ENCODE measurements around the gene PCGF1. TPM values are rescaled to one million over a fixed set of nuclear protein-coding genes. Genes with fewer than 3 reads are reported as not detected.

PCGF1 gene
- total RNA-seq, 1 experiment from 2014 or later: 30.5 TPM

- DNase-seq: peak; percentile 42 to 71
- no peaks in the 10 kb centered on the region for H3K36me3 ChIP-seq
- no peaks in the 10 kb centered on the region for H3K27me3 ChIP-seq
- H3K4me3 ChIP-seq: peak overlapping the region; percentile 55
- peaks cover 18% of the 10 kb centered on the region for H3K4me1 ChIP-seq
- H3K27ac ChIP-seq: no peak overlapping the region; the same call in 1 of the 2 replicates
- no peaks in the 10 kb centered on the region for H3K9me3 ChIP-seq (replicated peaks)
These were observed 40.9 kb upstream of the PCGF1 start for GRCh38 chr2:74548285-74548899.

- no peaks in the 10 kb centered on the region for H3K9me3 ChIP-seq (replicated peaks)
- no peak overlapping the region for H3K27ac ChIP-seq
- H3K27me3 ChIP-seq: no peaks in the 10 kb centered on the region
- no peak overlapping the region for H3K4me3 ChIP-seq
- H3K4me1 ChIP-seq: peaks cover 8% of the 10 kb centered on the region; the same call in 1 of the 2 replicates
- DNase-seq: no peak
- H3K36me3 ChIP-seq: no peaks in the 10 kb centered on the region
These were observed 38.5 kb upstream of the PCGF1 start for GRCh38 chr2:74546004-74546403.

- Histone ChIP-seq H3K9me3 (replicated peaks) (no peaks in the 10 kb centered on the region), H3K27me3 (no peaks in the 10 kb centered on the region), H3K4me1 (peaks cover 8% of the 10 kb centered on the region; the same call in 1 of the 2 replicates), H3K4me3 (no peak overlapping the region), H3K36me3 (no peaks in the 10 kb centered on the region), H3K27ac (no peak overlapping the region)
- DNase-seq: no peak
These were observed 37.1 kb upstream of the PCGF1 start for GRCh38 chr2:74544634-74545033.

GRCh38 chr2:74542978-74543377 lies 35.5 kb upstream of the PCGF1 start:
- no peaks in the 10 kb centered on the region for H3K36me3 ChIP-seq
- peaks cover 3% of the 10 kb centered on the region; the same call in 1 of the 2 replicates for H3K4me1 ChIP-seq
- H3K27ac ChIP-seq: no peak overlapping the region
- no peaks in the 10 kb centered on the region for H3K9me3 ChIP-seq (replicated peaks)
- DNase-seq: no peak
- H3K4me3 ChIP-seq: no peak overlapping the region
- no peaks in the 10 kb centered on the region; the same call in 1 of the 2 replicates for H3K27me3 ChIP-seq

GRCh38 chr2:74540291-74540690 lies 32.8 kb upstream of the PCGF1 start:
- H3K4me3 ChIP-seq: no peak overlapping the region
- DNase-seq: no peak
- H3K36me3 ChIP-seq: no peaks in the 10 kb centered on the region
- H3K27me3 ChIP-seq: no peaks in the 10 kb centered on the region; the same call in 1 of the 2 replicates
- H3K27ac ChIP-seq: no peak overlapping the region
- H3K4me1 ChIP-seq: no peaks in the 10 kb centered on the region
- H3K9me3 ChIP-seq (replicated peaks): no peaks in the 10 kb centered on the region

- Histone ChIP-seq H3K27ac (no peak overlapping the region), H3K27me3 (no peaks in the 10 kb centered on the region; the same call in 1 of the 2 replicates), H3K9me3 (replicated peaks) (no peaks in the 10 kb centered on the region), H3K4me3 (no peak overlapping the region), H3K4me1 (no peaks in the 10 kb centered on the region), H3K36me3 (no peaks in the 10 kb centered on the region)
- DNase-seq: no peak
These were observed 31.4 kb upstream of the PCGF1 start for GRCh38 chr2:74538881-74539339.

GRCh38 chr2:74537140-74537539 lies 29.6 kb upstream of the PCGF1 start:
- H3K36me3 ChIP-seq: peaks cover 6% of the 10 kb centered on the region
- H3K4me1 ChIP-seq: no peaks in the 10 kb centered on the region
- no peak for DNase-seq
- no peak overlapping the region for H3K27ac ChIP-seq
- H3K4me3 ChIP-seq: no peak overlapping the region
- H3K27me3 ChIP-seq: no peaks in the 10 kb centered on the region; the same call in 1 of the 2 replicates
- H3K9me3 ChIP-seq (replicated peaks): no peaks in the 10 kb centered on the region

GRCh38 chr2:74536166-74536950 lies 28.9 kb upstream of the PCGF1 start:
- Histone ChIP-seq H3K36me3 (peaks cover 10% of the 10 kb centered on the region), H3K9me3 (replicated peaks) (no peaks in the 10 kb centered on the region), H3K27me3 (no peaks in the 10 kb centered on the region; the same call in 1 of the 2 replicates), H3K4me1 (no peaks in the 10 kb centered on the region), H3K4me3 (no peak overlapping the region), H3K27ac (no peak overlapping the region)
- DNase-seq: no peak

GRCh38 chr2:74535440-74535965 lies 28.0 kb upstream of the PCGF1 start:
- no peak for DNase-seq
- no peak overlapping the region for H3K4me3 ChIP-seq
- no peaks in the 10 kb centered on the region for H3K4me1 ChIP-seq

GRCh38 chr2:74534411-74534810 lies 26.9 kb upstream of the PCGF1 start:
- Histone ChIP-seq H3K27me3 (no peaks in the 10 kb centered on the region; the same call in 1 of the 2 replicates), H3K36me3 (peaks cover 11% of the 10 kb centered on the region), H3K4me1 (no peaks in the 10 kb centered on the region), H3K9me3 (replicated peaks) (no peaks in the 10 kb centered on the region), H3K4me3 (no peak overlapping the region), H3K27ac (no peak overlapping the region)
- no peak for DNase-seq

More at GRCh38 chr2:74535440-74535965, 28.0 kb upstream of the PCGF1 start:
- Histone ChIP-seq H3K27ac (no peak overlapping the region), H3K36me3 (peaks cover 11% of the 10 kb centered on the region), H3K27me3 (no peaks in the 10 kb centered on the region; the same call in 1 of the 2 replicates), H3K9me3 (replicated peaks) (no peaks in the 10 kb centered on the region)

- Histone ChIP-seq H3K27me3 (no peaks in the 10 kb centered on the region), H3K4me3 (no peak overlapping the region), H3K4me1 (peaks cover 2% of the 10 kb centered on the region), H3K36me3 (peaks cover 13% of the 10 kb centered on the region), H3K27ac (no peak overlapping the region), H3K9me3 (replicated peaks) (no peaks in the 10 kb centered on the region)
- no peak for DNase-seq
These were observed 26.0 kb upstream of the PCGF1 start for GRCh38 chr2:74533464-74533863.

- no peak overlapping the region for H3K4me3 ChIP-seq
- no peaks in the 10 kb centered on the region for H3K27me3 ChIP-seq
- peaks cover 24% of the 10 kb centered on the region for H3K36me3 ChIP-seq
- H3K4me1 ChIP-seq: peaks cover 7% of the 10 kb centered on the region
- no peak overlapping the region for H3K27ac ChIP-seq
- H3K9me3 ChIP-seq (replicated peaks): no peaks in the 10 kb centered on the region
- no peak for DNase-seq
These were observed 24.7 kb upstream of the PCGF1 start for GRCh38 chr2:74532222-74532621.

GRCh38 chr2:74531666-74532065 lies 24.2 kb upstream of the PCGF1 start:
- H3K36me3 ChIP-seq: peaks cover 29% of the 10 kb centered on the region
- H3K4me3 ChIP-seq: no peak overlapping the region

GRCh38 chr2:74530239-74531187 lies 23.0 kb upstream of the PCGF1 start:
- H3K27ac ChIP-seq: peak overlapping the region; percentile 79
- no peaks in the 10 kb centered on the region for H3K9me3 ChIP-seq (replicated peaks)
- peaks cover 40% of the 10 kb centered on the region for H3K36me3 ChIP-seq
- DNase-seq: peak; percentile 54 to 61
- peaks cover 7% of the 10 kb centered on the region for H3K4me1 ChIP-seq
- peak overlapping the region; percentile 80 for H3K4me3 ChIP-seq
- H3K27me3 ChIP-seq: no peaks in the 10 kb centered on the region

More at GRCh38 chr2:74531666-74532065, 24.2 kb upstream of the PCGF1 start:
- peaks cover 7% of the 10 kb centered on the region for H3K4me1 ChIP-seq
- no peaks in the 10 kb centered on the region for H3K27me3 ChIP-seq
- H3K9me3 ChIP-seq (replicated peaks): no peaks in the 10 kb centered on the region
- no peak overlapping the region for H3K27ac ChIP-seq
- DNase-seq: no peak
